RWPE1 (cell line): ENCODE measurements around the gene MAP4K4.

ENCODE experiments used
- CTCF ChIA-PET: fragments of 350-600 bp; sonication (Branson Sonifier 250); formaldehyde crosslinking; extraction: SDS; loops from one replicate; lab custom pipeline; 2021; lab: Yijun Ruan, JAX
- POLR2A ChIA-PET: fragments of 400-600 bp; formaldehyde crosslinking; extraction: SDS; loops from one replicate; lab custom pipeline; 2020; ENCODE audit warnings: antibody characterized with exemption; ENCODE audit not compliant: low non-redundant PET; lab: Yijun Ruan, JAX
- DNase-seq: peaks from one replicate; pipeline ENCODE4 v3.0.0; 2012; ENCODE audit warnings: low spot score
- H3K27ac ChIP-seq: fragments of 450-650 bp; 2 replicates; pipeline ENCODE4 v1.5.1; 2017
- CTCF ChIP-seq: fragments of 450-650 bp; conservative IDR thresholded peaks from 2 replicates; pipeline ENCODE4 v1.5.1; 2017; ENCODE audit warnings: low read depth, mild to moderate bottlenecking

MAP4K4 gene

GRCh38 chr2:101809698-101810097 is 112.2 kb downstream of the MAP4K4 start:
- no peak overlapping the region for H3K27ac ChIP-seq
- CTCF ChIA-PET: interaction anchor here (0.5 kb wide), 1 partner anchor 25 kb away, joined by 3 read pairs; no protein-coding TSS in a partner anchor

GRCh38 chr2:101811226-101812015 is 113.9 kb downstream of the MAP4K4 start:
- ChIA-PET POLR2A (no interaction called here), CTCF (interaction anchor here (0.6 kb wide), 1 partner anchor 451 kb away, joined by 3 read pairs; no protein-coding TSS in a partner anchor)
- no peak overlapping the region for H3K27ac ChIP-seq
- no peak for TF ChIP-seq CTCF
- DNase-seq: no peak

More at GRCh38 chr2:101809698-101810097, 112.2 kb downstream of the MAP4K4 start:
- DNase-seq: no peak
- POLR2A ChIA-PET: no interaction called here
- no peak for TF ChIP-seq CTCF

- DNase-seq: no peak
- ChIA-PET CTCF (no interaction called here), POLR2A (no interaction called here)
- no peak for TF ChIP-seq CTCF
- no peak overlapping the region for H3K27ac ChIP-seq
Measured at GRCh38 chr2:101812226-101812625, 114.7 kb downstream of the MAP4K4 start.

- ChIA-PET CTCF (interaction anchor here (0.7 kb wide), 1 partner anchor 1198 kb away, joined by 3 read pairs; no protein-coding TSS in a partner anchor), POLR2A (no interaction called here)
- no peak for DNase-seq
- H3K27ac ChIP-seq: no peak overlapping the region
- TF ChIP-seq CTCF: no peak
Measured at GRCh38 chr2:101814752-101815151, 117.2 kb downstream of the MAP4K4 start.

- no peak for DNase-seq
- H3K27ac ChIP-seq: no peak overlapping the region
- no peak for TF ChIP-seq CTCF
- CTCF ChIA-PET: interaction anchor here (0.7 kb wide), 1 partner anchor 1198 kb away, joined by 3 read pairs; no protein-coding TSS in a partner anchor
- POLR2A ChIA-PET: no interaction called here
Measured at GRCh38 chr2:101815154-101815553, 117.6 kb downstream of the MAP4K4 start.

GRCh38 chr2:101815739-101816391 is 118.4 kb downstream of the MAP4K4 start:
- DNase-seq: no peak
- TF ChIP-seq CTCF: no peak
- no peak overlapping the region for H3K27ac ChIP-seq
- ChIA-PET POLR2A (no interaction called here), CTCF (no interaction called here)
